Measurements from ENCODE around the gene TBC1D5.

DNA sequence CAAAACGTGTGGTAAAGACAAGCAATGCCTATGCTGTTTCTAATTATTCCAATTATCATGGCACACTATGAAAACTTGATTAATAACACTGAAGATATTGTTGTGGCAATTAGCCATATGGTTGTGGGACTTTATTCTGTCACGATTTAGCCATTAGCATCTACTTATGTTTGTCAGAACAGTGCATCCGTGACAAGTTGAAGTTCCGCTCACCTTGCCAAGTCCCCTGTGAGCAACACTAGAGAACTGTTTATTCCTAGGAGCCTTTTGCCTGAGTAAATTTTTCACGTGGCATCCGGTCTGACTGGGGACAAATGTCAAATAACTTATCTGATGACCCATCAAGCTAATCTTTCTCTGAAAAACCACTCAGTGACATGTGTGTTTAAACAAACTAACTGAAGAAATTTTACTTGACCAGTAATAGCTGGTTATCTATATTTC lies 403.3 kb downstream of the TBC1D5 start:
- TF ChIP-seq, protein P1, sequence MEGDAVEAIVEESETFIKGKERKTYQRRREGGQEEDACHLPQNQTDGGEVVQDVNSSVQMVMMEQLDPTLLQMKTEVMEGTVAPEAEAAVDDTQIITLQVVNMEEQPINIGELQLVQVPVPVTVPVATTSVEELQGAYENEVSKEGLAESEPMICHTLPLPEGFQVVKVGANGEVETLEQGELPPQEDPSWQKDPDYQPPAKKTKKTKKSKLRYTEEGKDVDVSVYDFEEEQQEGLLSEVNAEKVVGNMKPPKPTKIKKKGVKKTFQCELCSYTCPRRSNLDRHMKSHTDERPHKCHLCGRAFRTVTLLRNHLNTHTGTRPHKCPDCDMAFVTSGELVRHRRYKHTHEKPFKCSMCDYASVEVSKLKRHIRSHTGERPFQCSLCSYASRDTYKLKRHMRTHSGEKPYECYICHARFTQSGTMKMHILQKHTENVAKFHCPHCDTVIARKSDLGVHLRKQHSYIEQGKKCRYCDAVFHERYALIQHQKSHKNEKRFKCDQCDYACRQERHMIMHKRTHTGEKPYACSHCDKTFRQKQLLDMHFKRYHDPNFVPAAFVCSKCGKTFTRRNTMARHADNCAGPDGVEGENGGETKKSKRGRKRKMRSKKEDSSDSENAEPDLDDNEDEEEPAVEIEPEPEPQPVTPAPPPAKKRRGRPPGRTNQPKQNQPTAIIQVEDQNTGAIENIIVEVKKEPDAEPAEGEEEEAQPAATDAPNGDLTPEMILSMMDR (conservative IDR thresholded peaks at IDR 0.05 in 1 of 2, IDR thresholded peaks at IDR 0.05 in 1 of 2; ENCODE audit: extremely low read depth in 1 of 2, insufficient read depth in 1 of 2, low read depth in 1 of 2, low read length in 2 of 2), result no peak
- TF ChIP-seq EZH2 (IDR thresholded peaks at IDR 0.05; ENCODE audit: borderline replicate concordance, low read length), result no peak

All from mammary epithelial cell (primary cell).